ENCODE data around the gene NEMP1. TPM values are rescaled to one million over a fixed set of nuclear protein-coding genes. Genes with fewer than 3 reads are reported as not detected.

NEMP1 gene
- total RNA-seq, 2 experiments from 2014 or later, result 56.4 to 56.9 TPM

DNA sequence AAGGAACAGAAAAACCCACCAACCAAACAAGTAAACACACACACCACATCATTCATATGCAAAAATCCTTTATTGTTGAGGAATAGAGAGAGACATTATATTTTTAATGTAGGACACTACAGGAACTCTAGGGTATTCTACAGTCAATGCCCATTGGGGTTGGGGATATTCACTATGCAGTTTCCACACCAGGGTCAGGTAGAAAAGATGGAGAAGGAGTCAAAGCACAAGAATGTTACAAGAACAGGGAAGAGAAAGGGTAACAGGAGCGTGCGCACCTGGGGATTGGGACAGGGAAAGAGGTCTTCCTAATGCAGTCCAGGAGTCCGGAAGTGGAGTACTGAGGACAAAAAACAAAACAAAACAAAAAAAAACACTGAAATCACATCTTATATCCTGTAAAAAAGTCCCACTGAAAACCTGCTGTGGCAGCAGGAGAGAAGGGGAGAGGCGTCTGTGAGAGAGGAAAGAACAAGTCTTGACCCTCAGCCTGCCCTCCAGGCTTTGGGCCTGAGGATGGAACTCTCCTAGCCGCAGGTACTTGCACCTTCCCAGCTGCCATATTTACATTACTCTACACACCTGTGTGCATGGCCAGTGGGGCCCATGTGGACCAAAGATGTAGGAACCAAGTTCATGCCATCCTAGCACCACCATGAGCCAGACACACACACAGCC, 68.5 kb downstream of the NEMP1 start:
- Mint-ChIP-seq H3K27me3 (ENCODE audit: low read depth) (peaks cover 7% of the 10 kb centered on the region), H3K36me3 (ENCODE audit: low read depth) (no peaks in the 10 kb centered on the region), H3K4me1 (ENCODE audit: low read depth) (peaks cover 60% of the 10 kb centered on the region), H3K27ac (no peak overlapping the region), H3K4me3 (no peak overlapping the region), H3K9me3 (ENCODE audit: insufficient read depth) (no peaks in the 10 kb centered on the region)
- CTCF ChIA-PET, result interaction anchor here (0.7 to 10.3 kb wide), 13 partner anchors 8 to 256 kb away, joined by 3 to 201 read pairs (median 15); partner anchors contain the start of genes MYO1A and STAT6
- no peak for DNase-seq
- no peak for ATAC-seq
- POLR2A ChIA-PET, result interaction anchor here (1.2 to 2.1 kb wide), 3 partner anchors 69 to 102 kb away, joined by 3 to 22 read pairs (median 5); partner anchors contain the start of gene STAT6

DNA sequence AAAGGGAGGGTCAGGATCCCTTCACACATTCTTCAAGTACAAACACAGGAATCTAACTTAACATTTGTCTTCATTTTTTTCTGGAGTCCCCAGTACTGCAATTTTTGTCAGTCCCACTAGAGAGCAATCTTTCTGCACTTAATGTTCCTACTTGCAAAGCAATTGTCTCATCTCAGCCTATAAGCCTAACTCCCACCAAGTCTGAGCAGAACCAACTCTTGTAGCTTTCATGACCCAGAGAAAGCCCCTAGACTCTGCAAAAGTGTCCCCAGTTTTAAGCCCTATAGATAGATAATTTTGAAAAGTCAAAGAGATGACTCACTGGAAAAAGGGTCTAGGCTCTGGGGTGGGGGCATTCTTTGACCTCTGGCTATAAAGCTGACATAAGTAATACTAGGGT, 70.4 kb downstream of the NEMP1 start:
- Mint-ChIP-seq H3K4me3 (no peak overlapping the region), H3K9me3 (ENCODE audit: insufficient read depth) (no peaks in the 10 kb centered on the region), H3K36me3 (ENCODE audit: low read depth) (peaks cover 12% of the 10 kb centered on the region), H3K4me1 (ENCODE audit: low read depth) (peaks cover 68% of the 10 kb centered on the region), H3K27ac (peak overlapping the region; percentile 77), H3K27me3 (ENCODE audit: low read depth) (no peaks in the 10 kb centered on the region)
- ChIA-PET POLR2A (interaction anchor here (0.7 to 2.1 kb wide), 4 partner anchors 8 to 104 kb away, joined by 3 to 22 read pairs (median 4); partner anchors contain the start of genes STAT6 and TAC3), CTCF (interaction anchor here (0.7 to 11.2 kb wide), 24 partner anchors 9 to 252 kb away, joined by 3 to 213 read pairs (median 8); partner anchors contain the start of genes HSD17B6, MYO1A, NEMP1 and PRIM1)
- ATAC-seq (peak; percentile 37), DNase-seq (peak; percentile 52)

DNA sequence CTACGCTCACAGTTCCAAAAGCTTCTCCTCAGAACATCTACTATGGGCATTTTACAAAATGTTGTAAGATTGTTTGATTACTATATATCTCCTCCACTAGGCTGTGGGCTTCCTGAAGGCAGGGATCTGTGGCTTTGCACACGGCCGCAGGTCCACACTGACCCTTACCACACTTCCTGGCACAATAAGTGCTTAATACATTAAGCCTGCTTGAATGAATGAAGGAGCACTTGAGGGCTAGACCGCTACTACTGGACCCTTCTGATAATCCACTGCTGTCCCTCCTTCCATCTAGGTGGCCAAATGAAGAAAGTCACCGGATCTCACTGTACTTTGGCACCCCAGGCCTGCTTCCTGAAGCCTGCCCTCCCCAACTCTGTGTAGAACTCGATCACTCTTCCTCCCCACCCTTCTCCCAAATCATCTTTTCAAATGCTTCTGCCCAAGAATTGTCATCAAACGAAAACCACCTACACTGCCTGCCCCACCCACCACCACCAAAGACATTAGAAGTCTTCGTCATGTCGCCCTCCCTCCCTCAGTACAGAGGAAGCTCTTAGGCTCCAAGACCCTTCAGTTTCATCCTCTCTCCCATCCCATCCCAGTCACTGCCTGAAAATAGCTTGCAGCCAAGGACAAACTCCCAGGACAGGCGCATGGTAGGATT, 71.6 kb downstream of the NEMP1 start:
- Mint-ChIP-seq H3K27ac (peak overlapping the region; percentile 77), H3K4me1 (ENCODE audit: low read depth) (peaks cover 61% of the 10 kb centered on the region), H3K4me3 (peak overlapping the region; percentile 77), H3K27me3 (ENCODE audit: low read depth) (no peaks in the 10 kb centered on the region), H3K9me3 (ENCODE audit: insufficient read depth) (no peaks in the 10 kb centered on the region), H3K36me3 (ENCODE audit: low read depth) (peaks cover 24% of the 10 kb centered on the region)
- CTCF ChIA-PET, result interaction anchor here (1.0 to 11.2 kb wide), 20 partner anchors 9 to 251 kb away, joined by 3 to 213 read pairs (median 12); partner anchors contain the start of genes HSD17B6, MYO1A, NEMP1 and PRIM1
- no peak for DNase-seq
- no peak for ATAC-seq
- POLR2A ChIA-PET, result interaction anchor here (0.6 to 1.5 kb wide), 3 partner anchors 41 to 105 kb away, joined by 3 to 5 read pairs (median 3); no protein-coding TSS in a partner anchor

DNA sequence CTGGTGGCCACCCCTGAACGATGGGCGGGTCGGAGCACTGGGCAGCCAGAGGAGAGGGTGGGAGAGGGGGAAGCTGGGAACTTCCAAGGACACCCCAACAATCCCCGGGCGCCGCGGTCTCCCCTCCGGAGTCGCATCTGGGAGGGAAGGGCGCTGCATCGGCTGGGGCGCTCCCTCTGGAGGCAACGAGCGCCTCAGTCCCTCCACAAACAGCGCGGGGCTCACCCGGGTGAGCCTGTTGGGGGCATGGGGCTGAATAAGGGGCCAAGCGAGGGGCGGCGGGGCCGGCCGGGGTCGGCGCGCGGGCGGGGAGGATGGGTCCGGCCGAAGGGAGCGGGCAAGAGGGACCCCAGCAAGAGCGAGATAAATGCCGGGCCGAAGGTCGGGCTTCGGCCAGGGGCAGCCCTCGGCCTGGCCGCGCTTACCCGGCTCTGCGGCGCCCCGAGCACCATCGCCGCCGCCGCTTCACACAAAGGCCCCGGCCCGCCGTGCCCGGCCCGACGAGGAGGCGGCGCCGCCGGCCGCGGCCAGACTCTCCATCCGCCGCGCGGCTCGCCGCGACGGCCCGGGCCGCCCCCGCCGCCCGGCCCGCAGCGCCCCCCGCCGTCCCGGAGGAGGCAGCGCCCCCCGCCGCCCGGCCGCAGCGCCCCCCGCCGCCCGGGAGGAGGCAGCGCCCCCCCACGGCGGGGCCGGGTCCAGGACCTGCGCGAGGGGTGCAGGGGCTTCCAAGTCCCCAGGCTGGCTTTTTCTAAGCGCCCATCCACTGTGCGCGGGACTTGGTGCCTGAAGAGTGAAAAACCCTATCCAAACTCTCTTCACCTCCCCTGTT, 72.4 kb downstream of the NEMP1 start, which contains the start of gene ZBTB39:
TSS of gene ZBTB39 (minus strand) at position 567 of the 829 bp plus-strand sequence. CDS start 1,629 bp downstream, outside the sequence.
- POLR2A ChIA-PET, result interaction anchor here (0.6 to 1.5 kb wide), 4 partner anchors 41 to 106 kb away, joined by 3 to 5 read pairs (median 3); no protein-coding TSS in a partner anchor
- Mint-ChIP-seq H3K4me3 (peak within 1 kb of the TSS; percentile 95), H3K27ac (peak within 1 kb of the TSS; percentile 83), H3K27me3 (ENCODE audit: low read depth) (no peaks in the 10 kb centered on the region), H3K9me3 (ENCODE audit: insufficient read depth) (no peaks in the 10 kb centered on the region), H3K4me1 (ENCODE audit: low read depth) (peaks cover 60% of the 10 kb centered on the region), H3K36me3 (ENCODE audit: low read depth) (peaks cover 31% of the 10 kb centered on the region)
- DNase-seq (peak; percentile 68), ATAC-seq (peak; percentile 79)
- CTCF ChIA-PET, result interaction anchor here (0.9 to 11.2 kb wide), 27 partner anchors 9 to 280 kb away, joined by 3 to 213 read pairs (median 9); partner anchors contain the start of genes HSD17B6, MYO1A, NACA and NEMP1

Other genes starting within 250 kb of the NEMP1 start
- gene SDR9C7, start 144.4 kb downstream of the NEMP1 start, total RNA-seq, result not detected
- under 1 TPM; 0.18 to 0.37 TPM for gene RDH16, start 121.2 kb downstream of the NEMP1 start, total RNA-seq
- gene ZBTB39, start 72.2 kb downstream of the NEMP1 start, total RNA-seq, result 1 to 10 TPM; 7.7 to 8.2 TPM
- not detected for gene TAC3, start 62.3 kb downstream of the NEMP1 start, total RNA-seq
- 1 to 10 TPM; 1.3 to 1.4 TPM for gene MYO1A, start 28.7 kb downstream of the NEMP1 start, total RNA-seq
- gene NAB2, start 10.3 kb upstream of the NEMP1 start, total RNA-seq, result 10 to 100 TPM; 12.9 to 13.7 TPM
- gene STAT6, start 32.6 kb upstream of the NEMP1 start, total RNA-seq, result 100 to 1,000 TPM; 189 TPM
- under 1 TPM; 0.39 to 0.40 TPM for gene LRP1, start 49.7 kb upstream of the NEMP1 start, total RNA-seq
- not detected for gene LRP1-AS, start 68.8 kb upstream of the NEMP1 start, total RNA-seq
- under 1 TPM; 0.39 to 0.40 TPM for gene NXPH4, start 138.0 kb upstream of the NEMP1 start, total RNA-seq
- gene SHMT2, start 150.9 kb upstream of the NEMP1 start, total RNA-seq, result 100 to 1,000 TPM; 194 to 208 TPM
- 1 to 10 TPM; 7.5 to 9.9 TPM for gene STAC3, start 172.4 kb upstream of the NEMP1 start, total RNA-seq

All from activated CD8-positive, alpha-beta T cell treated with anti-CD3 and anti-CD28 coated beads, Interleukin-2, amount 10 ng/mL, durations not matched to agents 7 days and 5 days (primary cell).